Neural cell (in vitro differentiated cells): ENCODE results near the gene ZC3HAV1.

Experiments used
- EP300 ChIP-seq: fragments of 450-650 bp; conservative IDR thresholded peaks from 2 replicates; pipeline ENCODE4 v1.6.1; 2014; ENCODE audit warnings: antibody characterized with exemption, mild to moderate bottlenecking, moderate library complexity; ENCODE audit not compliant: poor library complexity, severe bottlenecking
- MXI1 ChIP-seq: fragments of 450-650 bp; conservative IDR thresholded peaks from 2 replicates; pipeline ENCODE4 v1.6.1; 2014; ENCODE audit warnings: antibody characterized with exemption, mild to moderate bottlenecking; ENCODE audit not compliant: poor library complexity, severe bottlenecking
- POLR2AphosphoS5 ChIP-seq: IDR thresholded peaks from 2 replicates; pipeline ENCODE4 v1.6.1; 2012
- RAD21 ChIP-seq: fragments of 450-650 bp; conservative IDR thresholded peaks from 2 replicates; pipeline ENCODE4 v1.6.1; 2014; ENCODE audit warnings: antibody characterized with exemption, mild to moderate bottlenecking, moderate library complexity
- TF ChIP-seq, protein P1 (sequence below): fragments of 450-650 bp; IDR thresholded peaks from 2 replicates; pipeline ENCODE4 v1.5.1; 2014; ENCODE audit warnings: antibody characterized with exemption, mild to moderate bottlenecking, moderate library complexity; ENCODE audit not compliant: poor library complexity, severe bottlenecking

DNA sequence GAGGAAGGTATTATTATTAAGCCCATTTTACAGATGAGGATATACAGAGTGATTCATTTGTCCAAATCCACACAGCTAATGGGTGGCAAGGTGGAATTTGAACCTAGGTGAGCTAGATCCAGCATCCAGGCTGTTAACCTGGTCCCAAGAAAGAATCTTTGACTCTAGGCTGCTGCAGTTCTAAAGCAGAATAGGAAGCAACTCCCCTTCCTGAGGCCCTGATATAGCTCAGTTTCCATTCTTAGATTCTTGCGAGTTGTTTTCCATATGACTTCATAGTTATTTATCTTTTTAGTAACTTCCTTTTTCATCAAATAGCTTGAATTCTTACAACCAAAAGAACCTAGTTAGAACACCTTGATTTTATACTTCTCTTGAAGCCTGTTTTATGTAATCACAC, 49.6 kb downstream of the ZC3HAV1 start:
- TF ChIP-seq EP300 (no peak), POLR2AphosphoS5 (no peak), MXI1 (no peak), RAD21 (no peak)
- TF ChIP-seq, protein P1, sequence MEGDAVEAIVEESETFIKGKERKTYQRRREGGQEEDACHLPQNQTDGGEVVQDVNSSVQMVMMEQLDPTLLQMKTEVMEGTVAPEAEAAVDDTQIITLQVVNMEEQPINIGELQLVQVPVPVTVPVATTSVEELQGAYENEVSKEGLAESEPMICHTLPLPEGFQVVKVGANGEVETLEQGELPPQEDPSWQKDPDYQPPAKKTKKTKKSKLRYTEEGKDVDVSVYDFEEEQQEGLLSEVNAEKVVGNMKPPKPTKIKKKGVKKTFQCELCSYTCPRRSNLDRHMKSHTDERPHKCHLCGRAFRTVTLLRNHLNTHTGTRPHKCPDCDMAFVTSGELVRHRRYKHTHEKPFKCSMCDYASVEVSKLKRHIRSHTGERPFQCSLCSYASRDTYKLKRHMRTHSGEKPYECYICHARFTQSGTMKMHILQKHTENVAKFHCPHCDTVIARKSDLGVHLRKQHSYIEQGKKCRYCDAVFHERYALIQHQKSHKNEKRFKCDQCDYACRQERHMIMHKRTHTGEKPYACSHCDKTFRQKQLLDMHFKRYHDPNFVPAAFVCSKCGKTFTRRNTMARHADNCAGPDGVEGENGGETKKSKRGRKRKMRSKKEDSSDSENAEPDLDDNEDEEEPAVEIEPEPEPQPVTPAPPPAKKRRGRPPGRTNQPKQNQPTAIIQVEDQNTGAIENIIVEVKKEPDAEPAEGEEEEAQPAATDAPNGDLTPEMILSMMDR = no peak
